Transverse colon (tissue), 4 donors: Measurements from ENCODE around the gene ZNRF3.

Source experiments
- EP300 ChIP-seq: sonication (generic); formaldehyde crosslinking; IDR thresholded peaks from one replicate; pipeline ENCODE4 v1.6.1; 2017; ENCODE audit warnings: antibody characterized with exemption, low read depth
- POLR2A ChIP-seq: fragments of 450-650 bp; IDR thresholded peaks from one replicate; pipeline ENCODE4 v1.6.1; 2016; ENCODE audit warnings: antibody characterized with exemption, mild to moderate bottlenecking, moderate library complexity
- POLR2AphosphoS5 ChIP-seq, 3 donors: sonication (generic); formaldehyde crosslinking; IDR thresholded peaks; one replicate each; pipeline ENCODE4 v1.6.1; 2016; ENCODE audit warnings: antibody characterized with exemption in 3 of 3
- TF ChIP-seq, protein P1 (sequence below), 5 experiments: fragments of 200-600 bp in 3 of 5; fragments of 450-650 bp in 2 of 5; sonication (generic) in 3 of 5; IDR thresholded peaks; 1 replicate in 2 of 5; 2 replicates in 3 of 5; pipeline ENCODE4 v1.5.1; 2016 to 2017; ENCODE audit warnings: antibody characterized with exemption in 5 of 5, inconsistent platforms in 3 of 5, mild to moderate bottlenecking in 2 of 5, moderate library complexity in 1 of 5

DNA sequence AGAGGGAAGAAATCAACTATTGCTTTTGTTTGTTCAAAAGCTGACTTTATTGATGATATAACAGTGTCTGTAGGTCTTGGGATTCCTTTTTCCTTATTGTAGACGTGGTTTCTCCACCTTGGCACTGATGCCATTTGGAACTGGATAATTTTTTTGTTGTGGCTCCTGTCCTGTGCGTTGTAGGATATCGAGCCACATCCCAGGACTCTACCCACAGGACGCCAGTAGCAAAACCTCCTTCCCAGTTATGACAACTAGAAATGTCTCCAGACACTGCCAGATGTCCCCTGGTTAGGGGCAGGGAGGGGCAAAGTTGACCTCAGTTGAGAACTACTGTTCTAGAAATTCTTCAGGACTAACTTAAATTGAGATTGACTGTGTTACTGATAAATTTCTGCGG lies 45.8 kb downstream of the ZNRF3 start:
- TF ChIP-seq POLR2A, result no peak
- TF ChIP-seq, protein P1, sequence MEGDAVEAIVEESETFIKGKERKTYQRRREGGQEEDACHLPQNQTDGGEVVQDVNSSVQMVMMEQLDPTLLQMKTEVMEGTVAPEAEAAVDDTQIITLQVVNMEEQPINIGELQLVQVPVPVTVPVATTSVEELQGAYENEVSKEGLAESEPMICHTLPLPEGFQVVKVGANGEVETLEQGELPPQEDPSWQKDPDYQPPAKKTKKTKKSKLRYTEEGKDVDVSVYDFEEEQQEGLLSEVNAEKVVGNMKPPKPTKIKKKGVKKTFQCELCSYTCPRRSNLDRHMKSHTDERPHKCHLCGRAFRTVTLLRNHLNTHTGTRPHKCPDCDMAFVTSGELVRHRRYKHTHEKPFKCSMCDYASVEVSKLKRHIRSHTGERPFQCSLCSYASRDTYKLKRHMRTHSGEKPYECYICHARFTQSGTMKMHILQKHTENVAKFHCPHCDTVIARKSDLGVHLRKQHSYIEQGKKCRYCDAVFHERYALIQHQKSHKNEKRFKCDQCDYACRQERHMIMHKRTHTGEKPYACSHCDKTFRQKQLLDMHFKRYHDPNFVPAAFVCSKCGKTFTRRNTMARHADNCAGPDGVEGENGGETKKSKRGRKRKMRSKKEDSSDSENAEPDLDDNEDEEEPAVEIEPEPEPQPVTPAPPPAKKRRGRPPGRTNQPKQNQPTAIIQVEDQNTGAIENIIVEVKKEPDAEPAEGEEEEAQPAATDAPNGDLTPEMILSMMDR (IDR thresholded peaks at IDR 0.05), result no peak
- no peak for TF ChIP-seq POLR2AphosphoS5 (IDR thresholded peaks at IDR 0.05)
- TF ChIP-seq EP300, result no peak
